ENCODE measurements around the gene DOP1A.

The DOP1A gene

DNA sequence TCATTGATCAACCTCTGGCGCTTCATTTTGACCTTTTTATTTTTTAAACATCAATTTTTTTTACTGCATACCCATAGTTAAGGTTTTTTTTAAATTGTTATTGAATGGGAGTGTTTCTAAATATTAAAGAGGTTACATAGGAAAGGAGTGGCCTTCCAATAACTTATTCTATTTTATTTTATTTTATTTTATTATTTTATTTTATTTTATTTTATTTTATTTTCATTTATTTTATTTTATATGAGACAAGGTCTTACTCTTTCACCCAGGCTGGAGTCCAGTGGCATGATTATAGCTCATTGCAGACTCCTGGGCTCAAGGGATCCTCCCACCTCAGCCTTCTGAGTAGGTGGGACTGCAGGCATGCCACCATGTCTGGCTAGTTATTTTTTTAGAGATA, 30.2 kb downstream of the DOP1A start:
- TF ChIP-seq, protein P1, sequence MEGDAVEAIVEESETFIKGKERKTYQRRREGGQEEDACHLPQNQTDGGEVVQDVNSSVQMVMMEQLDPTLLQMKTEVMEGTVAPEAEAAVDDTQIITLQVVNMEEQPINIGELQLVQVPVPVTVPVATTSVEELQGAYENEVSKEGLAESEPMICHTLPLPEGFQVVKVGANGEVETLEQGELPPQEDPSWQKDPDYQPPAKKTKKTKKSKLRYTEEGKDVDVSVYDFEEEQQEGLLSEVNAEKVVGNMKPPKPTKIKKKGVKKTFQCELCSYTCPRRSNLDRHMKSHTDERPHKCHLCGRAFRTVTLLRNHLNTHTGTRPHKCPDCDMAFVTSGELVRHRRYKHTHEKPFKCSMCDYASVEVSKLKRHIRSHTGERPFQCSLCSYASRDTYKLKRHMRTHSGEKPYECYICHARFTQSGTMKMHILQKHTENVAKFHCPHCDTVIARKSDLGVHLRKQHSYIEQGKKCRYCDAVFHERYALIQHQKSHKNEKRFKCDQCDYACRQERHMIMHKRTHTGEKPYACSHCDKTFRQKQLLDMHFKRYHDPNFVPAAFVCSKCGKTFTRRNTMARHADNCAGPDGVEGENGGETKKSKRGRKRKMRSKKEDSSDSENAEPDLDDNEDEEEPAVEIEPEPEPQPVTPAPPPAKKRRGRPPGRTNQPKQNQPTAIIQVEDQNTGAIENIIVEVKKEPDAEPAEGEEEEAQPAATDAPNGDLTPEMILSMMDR (IDR thresholded peaks at IDR 0.05; ENCODE audit: insufficient read depth, low read depth, low read length, missing control alignments) = no peak
- no peak overlapping the region for H3K4me3 ChIP-seq (ENCODE audit: low read depth, low read length)
- DNase-seq (ENCODE audit: low read depth) = no peak

DNA sequence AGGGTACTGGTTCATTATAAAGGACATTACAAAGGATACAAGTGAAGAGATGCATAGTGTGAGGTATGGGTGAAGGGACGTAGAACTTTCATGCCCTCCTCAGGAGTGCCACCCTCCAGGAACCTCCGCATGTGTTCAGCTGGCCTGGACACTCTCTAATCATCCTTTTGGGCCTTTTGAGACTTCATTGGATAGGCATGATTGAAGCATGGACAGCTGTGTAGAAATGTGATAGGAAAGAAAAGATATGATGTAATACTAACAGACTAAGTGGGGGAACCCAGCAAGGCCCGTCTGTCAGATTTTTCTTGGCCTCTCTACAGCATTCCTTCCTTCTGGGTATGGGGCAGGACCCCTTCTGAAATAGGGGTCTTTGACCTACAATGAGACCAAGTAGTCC, 31.1 kb downstream of the DOP1A start:
- TF ChIP-seq, protein P1 (IDR thresholded peaks at IDR 0.05; ENCODE audit: insufficient read depth, low read depth, low read length, missing control alignments) = no peak
- DNase-seq (ENCODE audit: low read depth) = no peak
- H3K4me3 ChIP-seq (ENCODE audit: low read depth, low read length) = no peak overlapping the region

DNA sequence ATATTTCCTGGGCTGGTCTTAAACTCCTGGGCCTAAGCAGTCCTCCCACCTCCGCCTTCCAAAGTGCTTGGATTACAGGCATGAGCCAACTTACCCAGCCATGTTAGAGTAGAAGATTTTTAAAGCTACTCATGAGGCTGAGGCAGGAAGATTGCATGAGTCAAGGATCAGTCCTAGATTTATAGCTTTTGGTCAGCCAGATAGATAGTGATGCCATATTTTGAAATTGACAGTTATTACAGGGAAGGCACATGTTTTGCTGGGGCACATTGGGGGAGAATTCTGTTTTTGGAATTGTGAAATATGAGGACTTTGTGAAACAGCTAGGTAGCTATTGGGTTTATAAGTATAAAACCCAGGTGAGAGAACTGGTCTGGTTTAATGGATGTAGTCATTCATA, 40.9 kb downstream of the DOP1A start:
- DNase-seq (ENCODE audit: low read depth) = no peak
- TF ChIP-seq, protein P1 (IDR thresholded peaks at IDR 0.05; ENCODE audit: insufficient read depth, low read depth, low read length, missing control alignments) = no peak
- H3K4me3 ChIP-seq (ENCODE audit: low read depth, low read length) = no peak overlapping the region

DNA sequence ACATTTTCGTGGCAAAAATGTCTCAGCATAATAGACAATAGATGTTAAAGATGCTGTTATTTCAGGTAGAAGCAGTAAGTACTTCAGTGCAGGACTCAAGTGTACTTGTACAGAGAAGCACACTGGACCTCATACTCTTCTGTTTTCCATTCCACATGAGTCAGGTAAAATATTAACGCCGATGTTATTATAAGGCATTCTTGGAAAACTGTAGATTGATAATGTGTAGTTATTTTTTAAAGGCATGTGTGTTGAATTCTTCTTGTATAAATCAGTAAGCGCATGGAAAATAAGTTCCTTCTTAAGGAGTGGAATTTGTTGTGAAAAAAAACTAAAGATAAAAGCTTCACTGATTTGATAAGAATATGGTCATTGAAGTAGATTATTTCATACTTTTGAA, 45.8 kb downstream of the DOP1A start:
- TF ChIP-seq, protein P1 (IDR thresholded peaks at IDR 0.05; ENCODE audit: insufficient read depth, low read depth, low read length, missing control alignments) = no peak
- H3K4me3 ChIP-seq (ENCODE audit: low read depth, low read length) = no peak overlapping the region
- no peak for DNase-seq (ENCODE audit: low read depth)

DNA sequence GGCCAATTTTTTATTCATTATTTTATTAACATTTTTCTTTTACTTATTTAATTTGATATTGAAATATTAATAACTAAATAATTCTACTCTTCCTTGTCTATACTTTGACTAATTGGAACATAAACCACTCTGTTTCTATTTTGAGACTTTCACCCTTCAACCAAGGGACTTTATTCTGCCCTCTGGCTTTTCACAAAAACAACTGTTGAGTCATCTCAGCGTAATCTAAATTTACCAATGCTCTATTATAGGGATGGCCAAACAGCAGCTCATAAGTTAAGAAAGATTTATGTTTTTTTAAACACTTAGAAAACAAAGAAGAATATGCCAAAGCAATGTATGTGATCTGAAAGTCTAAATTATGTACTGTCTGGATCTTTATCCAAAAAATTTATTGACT, 46.7 kb downstream of the DOP1A start:
- TF ChIP-seq, protein P1 (IDR thresholded peaks at IDR 0.05; ENCODE audit: insufficient read depth, low read depth, low read length, missing control alignments) = no peak
- no peak for DNase-seq (ENCODE audit: low read depth)
- H3K4me3 ChIP-seq (ENCODE audit: low read depth, low read length) = no peak overlapping the region

DNA sequence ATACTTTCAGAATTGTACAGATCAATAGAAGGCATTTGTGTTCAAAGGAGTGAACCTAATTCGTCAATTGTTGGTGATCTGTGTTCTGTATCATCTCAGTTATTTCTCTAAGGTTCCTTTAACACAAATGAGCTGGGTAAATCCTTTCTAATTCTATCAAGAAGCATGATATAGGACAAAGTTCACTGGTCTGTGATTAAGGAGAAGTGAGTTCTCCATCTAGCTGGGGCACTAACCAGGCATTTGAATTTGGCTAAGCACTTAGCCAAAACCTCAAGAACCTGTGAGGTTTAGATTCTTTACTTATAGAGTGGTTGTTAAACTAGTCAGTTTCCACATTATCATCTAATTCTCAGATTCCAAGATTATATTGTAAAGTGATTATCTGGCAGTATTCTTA, 50.3 kb downstream of the DOP1A start:
- no peak overlapping the region for H3K4me3 ChIP-seq (ENCODE audit: low read depth, low read length)
- TF ChIP-seq, protein P1 (IDR thresholded peaks at IDR 0.05; ENCODE audit: insufficient read depth, low read depth, low read length, missing control alignments) = no peak
- no peak for DNase-seq (ENCODE audit: low read depth)

DNA sequence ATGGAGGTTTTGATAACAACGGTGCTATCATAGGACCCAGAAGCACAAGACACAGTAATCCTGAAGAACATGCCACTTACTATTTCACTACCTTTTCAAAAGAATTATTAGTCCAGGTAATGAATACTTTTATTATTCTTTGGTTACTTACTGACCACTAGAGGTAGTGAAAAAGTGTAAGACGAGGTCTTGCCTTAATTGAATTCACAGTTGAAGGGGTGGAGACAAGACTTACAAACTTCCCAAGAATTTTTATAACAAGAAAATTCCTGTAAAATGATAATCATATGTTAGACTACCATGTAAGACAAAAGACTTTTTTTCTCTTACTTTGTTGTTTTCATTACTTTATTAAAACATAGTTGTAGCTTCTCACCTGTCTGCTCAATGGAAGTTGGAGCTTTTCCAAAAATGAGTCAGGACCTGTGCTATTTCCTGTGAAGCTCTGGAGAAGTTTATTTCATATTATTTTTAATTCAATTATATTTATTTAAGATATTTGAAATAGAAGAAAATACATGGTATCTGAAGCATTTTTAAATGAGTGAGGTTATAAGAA, 52.4 kb downstream of the DOP1A start:
- TF ChIP-seq, protein P1 (IDR thresholded peaks at IDR 0.05; ENCODE audit: insufficient read depth, low read depth, low read length, missing control alignments) = no peak
- no peak overlapping the region for H3K4me3 ChIP-seq (ENCODE audit: low read depth, low read length)
- no peak for DNase-seq (ENCODE audit: low read depth)

Data from GM12865 (cell line).